BJ (cell line): ENCODE data around the gene SPTB. TPM values are rescaled to one million over a fixed set of nuclear protein-coding genes. Genes with fewer than 3 reads are reported as not detected.
"Not testable (repeated sequence)": the region's sequence is repeated elsewhere in the genome, so short reads cannot be mapped to it uniquely, and the experiment has no call there.

Experiments used
- CTCF ChIA-PET: fragments of 350-600 bp; formaldehyde crosslinking; extraction: SDS; loops from one replicate; lab custom pipeline; 2021; ENCODE audit warnings: antibody characterized with exemption, inconsistent platforms; lab: Yijun Ruan, JAX
- POLR2A ChIA-PET: fragments of 300-600 bp; sonication (Branson Sonifier 250); formaldehyde crosslinking; extraction: SDS; loops from one replicate; lab custom pipeline; 2021; ENCODE audit warnings: antibody characterized with exemption; lab: Charles Lee
- DNase-seq: peaks from one replicate; pipeline ENCODE4 v3.0.0-alpha.2; 2011; ENCODE audit warnings: low read depth
- H3K27me3 ChIP-seq: 2 replicates; pipeline ENCODE4 v1.6.0; 2011; ENCODE audit warnings: low read length; ENCODE audit not compliant: control insufficient read depth, insufficient read depth
- H3K36me3 ChIP-seq: 2 replicates; pipeline ENCODE4 v1.5.1; 2011; ENCODE audit warnings: low read length; ENCODE audit not compliant: control insufficient read depth, insufficient read depth
- H3K4me3 ChIP-seq: 2 replicates; pipeline ENCODE4 v1.5.1; 2011; ENCODE audit warnings: low read depth, mild to moderate bottlenecking, control low read depth, low read length
- polyA plus RNA-seq: library from polyadenylated mRNA; depleted of rRNA; stranded (reverse); fragments of >200 nt; gene quantifications from 2 replicates; pipeline ENCODE4 v1.2.3, GENCODE V29; 2011
- TF ChIP-seq, protein P1 (sequence below): IDR thresholded peaks from 2 replicates; pipeline ENCODE4 v1.5.1; 2011; ENCODE audit warnings: low read depth, mild to moderate bottlenecking, control low read depth, inconsistent platforms, low read length, moderate library complexity; ENCODE audit not compliant: insufficient read depth

Gene SPTB
- polyA plus RNA-seq, 1 experiment, result 0.02 TPM

DNA sequence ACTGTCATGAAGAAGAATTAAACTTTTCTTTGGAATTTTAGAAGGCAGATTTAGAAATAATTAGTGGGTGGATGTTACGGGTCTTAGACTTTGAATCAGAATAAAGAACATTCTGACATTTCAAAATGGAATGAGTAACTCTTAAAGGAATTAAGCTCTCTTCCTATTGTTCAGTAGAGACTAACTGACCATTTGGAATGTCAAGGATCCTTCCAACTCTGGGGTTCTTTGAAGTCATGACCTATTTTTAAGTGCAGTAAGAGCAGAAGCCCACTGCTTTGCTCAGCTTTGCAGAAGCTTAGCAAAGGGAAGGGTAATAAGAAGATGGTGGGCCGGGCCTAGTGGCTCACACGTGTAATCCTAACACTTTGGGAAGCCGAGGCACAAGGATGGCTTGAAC lies 38.5 kb upstream of the SPTB start:
- Histone ChIP-seq H3K36me3 (no peaks in the 10 kb centered on the region), H3K4me3 (no peak overlapping the region), H3K27me3 (no peaks in the 10 kb centered on the region)
- TF ChIP-seq, protein P1, sequence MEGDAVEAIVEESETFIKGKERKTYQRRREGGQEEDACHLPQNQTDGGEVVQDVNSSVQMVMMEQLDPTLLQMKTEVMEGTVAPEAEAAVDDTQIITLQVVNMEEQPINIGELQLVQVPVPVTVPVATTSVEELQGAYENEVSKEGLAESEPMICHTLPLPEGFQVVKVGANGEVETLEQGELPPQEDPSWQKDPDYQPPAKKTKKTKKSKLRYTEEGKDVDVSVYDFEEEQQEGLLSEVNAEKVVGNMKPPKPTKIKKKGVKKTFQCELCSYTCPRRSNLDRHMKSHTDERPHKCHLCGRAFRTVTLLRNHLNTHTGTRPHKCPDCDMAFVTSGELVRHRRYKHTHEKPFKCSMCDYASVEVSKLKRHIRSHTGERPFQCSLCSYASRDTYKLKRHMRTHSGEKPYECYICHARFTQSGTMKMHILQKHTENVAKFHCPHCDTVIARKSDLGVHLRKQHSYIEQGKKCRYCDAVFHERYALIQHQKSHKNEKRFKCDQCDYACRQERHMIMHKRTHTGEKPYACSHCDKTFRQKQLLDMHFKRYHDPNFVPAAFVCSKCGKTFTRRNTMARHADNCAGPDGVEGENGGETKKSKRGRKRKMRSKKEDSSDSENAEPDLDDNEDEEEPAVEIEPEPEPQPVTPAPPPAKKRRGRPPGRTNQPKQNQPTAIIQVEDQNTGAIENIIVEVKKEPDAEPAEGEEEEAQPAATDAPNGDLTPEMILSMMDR, result no peak
- CTCF ChIA-PET, result no interaction called here
- POLR2A ChIA-PET, result no interaction called here
- no peak for DNase-seq

DNA sequence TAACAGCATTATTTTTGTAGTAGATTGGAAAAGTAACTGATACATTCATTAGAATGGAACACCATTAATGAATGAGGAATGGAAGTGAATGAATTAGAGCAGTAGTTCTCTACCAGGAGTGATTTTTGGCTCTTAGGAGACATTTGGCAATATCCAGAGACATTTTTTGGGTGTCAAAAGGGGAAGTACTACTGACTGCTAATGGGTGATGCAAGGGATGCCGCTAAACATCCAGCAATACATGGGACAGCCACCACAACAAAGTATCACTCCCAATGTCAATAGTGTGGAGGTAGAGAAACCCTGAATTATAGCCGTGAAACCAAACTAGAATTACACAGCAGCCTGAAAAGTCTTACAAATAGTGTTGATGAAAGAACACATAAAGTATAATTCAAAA lies 36.1 kb upstream of the SPTB start:
- H3K4me3 ChIP-seq, result no peak overlapping the region
- no peak for DNase-seq
- ChIA-PET CTCF (interaction anchor here (1.4 to 1.7 kb wide), 2 partner anchors 12 to 70 kb away, joined by 5 to 8 read pairs; no protein-coding TSS in a partner anchor), POLR2A (no interaction called here)
- H3K36me3 ChIP-seq, result no peaks in the 10 kb centered on the region
- TF ChIP-seq, protein P1, result no peak
- peaks cover 2% of the 10 kb centered on the region; the same call in 1 of the 2 replicates for H3K27me3 ChIP-seq

DNA sequence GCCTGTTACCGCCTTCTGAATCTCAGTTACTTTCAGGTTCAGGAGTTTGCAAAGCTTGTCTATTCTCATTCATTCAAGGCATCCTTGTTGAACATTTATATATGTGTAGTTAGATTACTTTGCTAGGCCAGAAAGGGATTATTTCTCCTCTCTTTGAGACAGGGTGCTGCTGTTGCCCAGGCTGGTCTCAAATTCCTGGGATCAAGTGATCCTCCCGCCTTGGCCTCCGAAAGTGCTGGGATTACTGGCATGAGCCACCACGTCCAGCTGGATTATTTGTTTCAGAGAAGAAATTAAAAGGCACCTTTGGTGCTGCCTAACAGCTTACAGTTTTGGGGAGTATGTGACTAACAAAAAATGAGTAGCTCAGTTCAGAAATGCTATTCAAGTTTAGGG lies 35.3 kb upstream of the SPTB start:
- POLR2A ChIA-PET, result interaction anchor here (0.6 to 0.7 kb wide), 2 partner anchors 135 to 411 kb away, joined by 7 to 8 read pairs; partner anchors contain the start of gene ZBTB1
- H3K36me3 ChIP-seq, result no peaks in the 10 kb centered on the region
- CTCF ChIA-PET, result interaction anchor here (0.6 to 1.7 kb wide), 6 partner anchors 10 to 1223 kb away, joined by 3 to 8 read pairs (median 4); no protein-coding TSS in a partner anchor
- no peak for DNase-seq
- H3K4me3 ChIP-seq, result peak overlapping the region; percentile 91
- TF ChIP-seq, protein P1, result no peak
- H3K27me3 ChIP-seq, result peaks cover 2% of the 10 kb centered on the region; the same call in 1 of the 2 replicates

DNA sequence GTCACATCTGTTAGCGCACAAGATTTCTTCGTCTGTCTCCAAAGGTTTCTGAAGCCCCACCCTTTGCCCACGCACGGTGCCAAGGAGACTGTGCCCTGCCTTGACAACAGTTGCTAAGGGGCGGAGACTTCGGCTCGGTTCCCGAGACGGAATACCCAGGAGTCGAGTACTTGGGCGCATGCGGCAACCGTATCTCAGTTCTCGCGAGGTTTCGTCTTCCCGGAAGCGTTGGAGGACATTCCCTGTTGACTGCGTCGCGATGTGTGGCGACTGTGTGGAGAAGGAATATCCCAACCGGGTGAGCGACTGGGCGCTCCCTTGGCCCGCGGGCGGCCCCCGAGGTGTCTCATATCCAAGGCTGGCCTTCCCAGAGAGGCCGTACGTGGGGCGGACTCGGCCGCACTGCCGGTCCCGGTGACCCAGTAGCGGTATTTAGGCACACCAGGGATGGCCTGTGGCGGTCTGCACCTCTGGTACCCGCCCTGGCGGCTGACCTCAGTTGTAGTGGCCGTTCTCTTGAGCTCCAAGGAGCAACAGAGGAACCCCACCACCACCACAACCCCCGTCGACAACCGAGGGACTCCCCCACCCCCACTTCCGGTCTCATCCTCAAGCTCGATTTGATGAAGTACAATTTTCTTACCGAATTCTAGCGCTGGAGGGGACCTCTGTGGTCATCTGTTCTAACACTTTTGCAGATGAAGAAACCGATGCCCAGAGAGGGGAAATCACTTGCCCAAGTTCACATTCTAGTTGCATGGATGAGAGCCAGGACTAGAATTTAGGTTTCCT lies 34.7 kb upstream of the SPTB start, which contains the start of gene CHURC1:
CHURC1 (plus strand) TSS at position 219 of the 792 bp plus-strand sequence; CDS start at position 260, 41 bp downstream.
- ChIA-PET POLR2A (interaction anchor here (0.6 to 0.7 kb wide), 2 partner anchors 135 to 410 kb away, joined by 7 to 8 read pairs; partner anchors contain the start of gene ZBTB1), CTCF (interaction anchor here (0.6 to 1.7 kb wide), 7 partner anchors 10 to 1222 kb away, joined by 3 to 8 read pairs (median 3); no protein-coding TSS in a partner anchor)
- TF ChIP-seq, protein P1, result no peak

DNA sequence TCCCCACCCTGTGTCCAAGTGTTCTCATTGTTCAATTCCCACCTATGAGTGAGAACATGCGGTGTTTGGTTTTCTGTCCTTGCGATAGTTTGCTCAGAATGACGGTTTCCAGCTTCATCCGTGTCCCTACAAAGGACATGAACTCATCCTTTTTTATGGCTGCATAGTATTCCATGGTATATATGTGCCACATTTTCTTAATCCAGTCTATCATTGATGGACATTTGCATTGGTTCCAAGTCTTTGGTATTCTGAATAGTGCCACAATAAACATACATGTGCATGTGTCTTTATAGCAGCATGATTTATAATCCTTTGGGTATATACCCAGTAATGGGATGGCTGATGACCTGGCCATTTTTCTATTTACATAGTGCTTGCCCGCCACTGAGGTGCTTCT lies 33.8 kb upstream of the SPTB start:
- POLR2A ChIA-PET, result not testable (repeated sequence)
- CTCF ChIA-PET, result interaction anchor here (0.7 to 1.6 kb wide), 2 partner anchors 9 to 90 kb away, joined by 3 to 4 read pairs; no protein-coding TSS in a partner anchor

More for the DNA sequence above, 34.7 kb upstream of the SPTB start, which contains the start of gene CHURC1:
- DNase-seq, result peak; percentile 87
- H3K4me3 ChIP-seq, result peak within 1 kb of the TSS; percentile 91
- peaks cover 3% of the 10 kb centered on the region for H3K27me3 ChIP-seq
- no peaks in the 10 kb centered on the region for H3K36me3 ChIP-seq

More for the DNA sequence above, 33.8 kb upstream of the SPTB start:
- not testable (repeated sequence) for H3K36me3 ChIP-seq, H3K4me3 ChIP-seq, DNase-seq, H3K27me3 ChIP-seq
